Dermis lymphatic vessel endothelial cell (primary cell): ENCODE data around the gene OGA. TPM values are rescaled to one million over a fixed set of nuclear protein-coding genes. Genes with fewer than 3 reads are reported as not detected.

Source experiments
- total RNA-seq: library from RNA; depleted of rRNA; stranded (reverse); fragments of >200 nt; gene quantifications from 2 replicates; pipeline ENCODE4 v1.2.1, GENCODE V29; 2014

The OGA gene
- total RNA-seq = 65.2 and 74.1 TPM in 2 replicates

DNA sequence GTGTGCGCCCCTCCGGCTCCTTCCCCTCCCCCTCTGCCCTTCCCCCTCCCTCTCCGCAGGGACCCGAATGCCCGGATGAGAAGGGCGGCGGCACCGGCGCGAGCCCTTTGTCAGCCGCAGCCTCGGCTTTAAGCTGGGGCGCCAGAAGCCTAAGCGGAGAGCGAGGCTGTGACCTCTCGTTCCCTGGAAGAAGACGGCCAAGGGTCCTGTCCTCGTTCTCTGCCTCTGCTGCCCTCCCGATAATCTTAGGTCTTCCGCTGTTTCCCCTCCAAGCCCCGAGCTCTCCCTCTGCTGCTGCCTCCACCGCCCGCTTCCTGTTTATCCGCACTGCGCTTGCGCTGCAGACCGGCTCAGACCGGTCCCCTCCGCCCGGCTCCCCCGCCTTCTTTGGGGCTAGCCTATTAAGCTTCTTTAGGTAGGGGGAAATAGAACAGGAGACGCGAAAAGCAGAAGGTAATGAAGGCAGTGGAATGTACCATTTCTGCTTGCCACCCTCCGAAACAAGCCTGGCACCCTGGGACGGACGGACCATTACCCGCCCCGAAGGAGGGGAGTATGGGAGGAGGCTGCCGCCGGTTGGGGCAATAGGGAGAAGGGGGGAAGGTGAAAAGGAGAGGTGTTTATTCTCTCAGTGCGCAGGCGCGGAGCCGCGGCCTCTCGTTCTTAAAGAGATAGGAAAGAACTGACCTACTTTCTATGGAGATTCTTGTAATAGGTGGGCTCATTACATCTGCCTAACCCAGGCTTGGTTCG, at the start of gene OGA:
TSS of gene OGA (minus strand) at position 326 of the 753 bp plus-strand sequence. CDS start 422 bp downstream, outside the sequence.

DNA sequence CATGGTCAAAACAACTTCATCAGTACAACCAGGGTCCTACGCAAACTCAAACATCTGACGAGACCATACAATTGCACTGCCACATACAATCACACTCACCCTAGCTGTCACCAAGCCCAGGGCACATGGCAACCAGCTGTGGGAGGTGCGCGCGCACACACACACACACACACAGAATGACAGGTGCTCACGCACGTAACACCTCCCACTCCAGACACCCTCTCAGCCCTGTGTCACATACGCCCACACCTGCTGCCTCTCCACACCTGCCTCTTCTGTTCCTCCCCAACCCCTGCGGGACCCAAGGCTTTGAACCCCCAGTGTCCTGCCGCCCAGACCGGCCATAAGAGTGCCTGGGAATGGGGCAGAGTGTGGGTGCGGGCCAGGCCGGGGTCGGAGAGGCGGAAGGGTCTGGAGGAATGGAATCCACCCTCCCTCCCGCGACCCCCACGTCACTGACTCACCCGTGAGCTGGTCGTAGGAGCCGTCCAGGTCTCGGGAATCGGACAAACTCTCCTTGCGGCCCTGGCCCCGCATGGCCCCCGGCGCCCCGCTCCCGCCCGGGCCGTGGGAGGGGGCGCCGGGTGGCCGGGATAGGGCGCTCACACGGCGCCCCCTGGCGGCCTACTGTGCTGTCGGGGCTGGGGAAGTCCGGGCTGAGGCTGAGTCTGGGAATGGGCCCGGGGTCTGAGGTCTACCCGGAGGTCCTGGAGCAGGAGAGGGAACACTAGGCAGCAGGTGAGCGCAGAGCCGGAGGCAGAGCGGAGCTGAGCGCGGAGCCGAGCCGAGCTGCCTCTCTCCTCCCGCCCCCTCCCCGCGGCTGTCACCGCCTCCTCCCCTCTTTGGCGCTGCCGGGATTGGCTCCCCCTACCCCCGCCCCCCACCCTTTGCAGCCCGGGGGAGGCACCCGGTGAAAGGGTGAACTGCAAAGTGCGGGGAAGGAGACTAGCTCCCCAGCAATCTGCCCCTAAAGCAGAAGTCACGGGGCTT, 25.1 kb upstream of the OGA start, which contains the start of gene KCNIP2:
TSS of gene KCNIP2 (minus strand) at position 769 of the 990 bp plus-strand sequence. CDS start at position 537, 232 bp downstream.

DNA sequence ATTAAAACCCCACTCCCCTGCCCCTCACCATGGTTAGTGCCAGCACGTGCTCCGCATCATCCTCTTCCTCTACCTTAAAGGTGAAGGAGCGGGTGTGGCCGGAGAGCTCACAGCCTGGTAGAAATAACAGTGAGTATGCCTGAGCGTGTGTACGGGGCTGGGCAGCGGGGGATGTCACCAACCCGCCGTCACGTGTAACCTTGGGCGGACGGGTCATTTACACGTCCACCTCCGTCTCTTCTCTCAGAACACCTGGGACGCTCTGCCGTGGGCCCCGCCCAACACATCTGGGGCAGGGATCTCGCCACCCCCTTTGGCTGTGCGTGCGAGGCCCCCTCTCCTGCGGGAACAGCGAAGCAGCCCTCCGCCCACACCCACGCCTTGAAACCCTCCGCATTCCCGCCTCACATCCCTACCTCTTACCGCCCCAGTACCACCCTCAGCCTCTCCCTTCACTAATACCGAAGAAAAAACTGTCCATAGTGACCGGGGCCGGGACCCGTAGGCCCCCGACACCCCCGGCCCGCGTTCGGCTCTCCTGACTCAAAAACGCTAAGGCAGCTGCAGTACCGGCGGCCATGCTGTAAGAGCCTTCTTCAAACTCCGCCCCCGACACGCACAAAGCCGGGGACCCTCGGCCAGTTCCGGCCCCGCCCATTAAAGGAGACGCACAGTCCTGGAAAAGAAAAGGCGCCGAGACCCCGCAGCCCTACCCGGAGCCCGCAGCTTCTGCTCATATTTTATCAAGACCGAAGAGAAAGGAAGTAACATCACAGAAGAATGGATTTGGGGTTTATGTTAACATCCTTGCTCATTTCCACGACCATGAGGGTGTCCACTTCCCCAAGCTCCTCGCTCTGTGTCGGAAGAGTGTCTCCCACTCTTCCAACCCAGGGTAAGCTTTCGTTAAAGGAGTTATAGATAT, 35.2 kb downstream of the OGA start, which contains the start of gene NPM3:
TSS of gene NPM3 (minus strand) at position 636 of the 925 bp plus-strand sequence. CDS start at position 580, 56 bp downstream.

DNA sequence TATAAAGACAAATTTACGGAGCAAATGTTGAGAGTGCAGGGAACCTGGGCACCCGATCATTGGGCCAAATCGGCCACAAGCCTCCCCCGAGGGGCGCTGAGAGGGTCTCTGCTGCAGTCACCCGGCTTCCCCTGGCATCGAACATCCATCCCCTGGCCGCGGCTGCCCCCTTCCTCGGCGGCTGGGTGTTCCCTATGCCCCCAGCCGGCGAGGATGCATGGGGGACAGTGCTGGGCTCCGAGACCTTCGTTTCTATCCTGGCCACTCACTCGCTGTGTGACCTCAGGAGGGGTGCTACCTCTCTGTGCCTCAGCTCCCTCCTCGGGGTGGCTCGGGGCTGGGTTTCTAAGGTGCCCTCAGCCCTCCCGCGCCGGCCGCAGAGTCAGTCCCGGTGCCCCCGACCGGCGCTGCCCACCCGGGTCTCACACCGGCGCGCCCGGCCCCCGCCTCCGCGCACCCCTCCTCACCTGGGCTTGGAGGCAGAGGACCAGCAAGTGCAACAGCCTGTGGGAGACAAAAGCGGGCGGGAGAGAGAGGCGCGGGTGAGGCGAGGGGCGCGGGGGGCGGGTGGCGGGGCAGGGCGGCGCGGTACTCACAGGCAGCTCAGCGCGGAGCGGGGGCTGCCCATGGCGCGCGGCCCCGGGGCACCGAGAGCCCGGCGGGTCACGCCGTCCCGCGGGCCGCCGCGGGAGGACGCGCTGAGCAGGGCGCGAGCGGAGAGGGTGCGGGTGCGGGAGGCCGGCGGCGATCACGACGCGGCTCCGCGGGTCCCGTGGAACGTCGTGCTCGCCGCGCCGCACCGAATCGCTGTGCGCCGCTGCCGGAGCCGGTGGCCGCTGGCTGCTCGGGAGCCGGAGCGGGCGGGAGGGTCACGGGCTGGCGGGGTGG, 42.7 kb downstream of the OGA start, which contains the start of gene FGF8:
TSS of gene FGF8 (minus strand) at position 842 of the 888 bp plus-strand sequence. CDS start at position 628, 214 bp downstream.

Other genes starting within 250 kb of the OGA start
- gene POLL, start 230.2 kb downstream of the OGA start, total RNA-seq = 6.1 and 7.2 TPM in 2 replicates
- gene DPCD, start 230.1 kb downstream of the OGA start, total RNA-seq = 11.9 and 18.0 TPM in 2 replicates
- 23.5 and 24.8 TPM in 2 replicates for gene FBXW4, start 123.3 kb downstream of the OGA start, total RNA-seq
- gene FGF8, start 42.3 kb downstream of the OGA start, total RNA-seq = not detected in 2 replicates
- gene NPM3, start 35.0 kb downstream of the OGA start, total RNA-seq = 55.2 and 73.3 TPM in 2 replicates
- gene KCNIP2, start 25.4 kb upstream of the OGA start, total RNA-seq = 0.09 and 0.11 TPM in 2 replicates
- gene ARMH3, start 237.7 kb upstream of the OGA start, total RNA-seq = 6.2 and 6.4 TPM in 2 replicates
- 29.1 and 30.6 TPM in 2 replicates for gene HPS6, start 246.9 kb upstream of the OGA start, total RNA-seq